ENCODE data around the gene DCC.

DNA sequence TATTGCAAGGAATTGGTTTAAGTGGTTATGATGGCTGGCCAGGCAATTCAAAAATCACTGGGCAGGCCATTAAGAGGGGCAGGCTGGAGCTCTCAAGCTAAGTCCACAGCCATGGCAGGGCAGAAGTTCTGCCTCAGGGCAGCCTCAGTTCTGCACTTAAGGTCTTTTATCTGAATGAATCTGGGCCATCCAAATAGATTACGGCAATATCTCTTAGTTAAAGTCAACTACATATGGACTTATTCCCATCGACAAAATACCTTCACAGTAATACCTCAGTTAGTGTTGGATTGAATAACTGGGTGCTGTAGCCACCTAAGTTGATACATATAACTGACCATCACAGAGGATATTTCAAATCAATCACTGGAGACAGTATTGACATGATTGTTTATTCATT, 979.6 kb downstream of the DCC start:
- TF ChIP-seq, protein P1, sequence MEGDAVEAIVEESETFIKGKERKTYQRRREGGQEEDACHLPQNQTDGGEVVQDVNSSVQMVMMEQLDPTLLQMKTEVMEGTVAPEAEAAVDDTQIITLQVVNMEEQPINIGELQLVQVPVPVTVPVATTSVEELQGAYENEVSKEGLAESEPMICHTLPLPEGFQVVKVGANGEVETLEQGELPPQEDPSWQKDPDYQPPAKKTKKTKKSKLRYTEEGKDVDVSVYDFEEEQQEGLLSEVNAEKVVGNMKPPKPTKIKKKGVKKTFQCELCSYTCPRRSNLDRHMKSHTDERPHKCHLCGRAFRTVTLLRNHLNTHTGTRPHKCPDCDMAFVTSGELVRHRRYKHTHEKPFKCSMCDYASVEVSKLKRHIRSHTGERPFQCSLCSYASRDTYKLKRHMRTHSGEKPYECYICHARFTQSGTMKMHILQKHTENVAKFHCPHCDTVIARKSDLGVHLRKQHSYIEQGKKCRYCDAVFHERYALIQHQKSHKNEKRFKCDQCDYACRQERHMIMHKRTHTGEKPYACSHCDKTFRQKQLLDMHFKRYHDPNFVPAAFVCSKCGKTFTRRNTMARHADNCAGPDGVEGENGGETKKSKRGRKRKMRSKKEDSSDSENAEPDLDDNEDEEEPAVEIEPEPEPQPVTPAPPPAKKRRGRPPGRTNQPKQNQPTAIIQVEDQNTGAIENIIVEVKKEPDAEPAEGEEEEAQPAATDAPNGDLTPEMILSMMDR (conservative IDR thresholded peaks at IDR 0.05; ENCODE audit: low read length), result no peak
- no peak for TF ChIP-seq EZH2phosphoT487 (IDR thresholded peaks at IDR 0.05; ENCODE audit: borderline replicate concordance)

All from Loucy (cell line).